Thyroid gland (tissue), 4 donors: Measurements from ENCODE around the gene KRT3.

Source experiments
- POLR2A ChIP-seq, 2 donors: fragments of 450-650 bp; IDR thresholded peaks; one replicate each; pipeline ENCODE4 v1.6.1; 2017; ENCODE audit warnings: antibody characterized with exemption in 2 of 2, mild to moderate bottlenecking in 2 of 2, moderate library complexity in 1 of 2
- TF ChIP-seq, protein P1 (sequence below), 6 experiments: fragments of 200-600 bp in 3 of 6; fragments of 450-650 bp in 3 of 6; sonication (generic) in 3 of 6; IDR thresholded peaks; one replicate each; pipeline ENCODE4 v1.5.1; 2016 to 2019; ENCODE audit warnings: antibody characterized with exemption in 6 of 6, mild to moderate bottlenecking in 2 of 6, inconsistent platforms in 1 of 6, moderate library complexity in 1 of 6

DNA sequence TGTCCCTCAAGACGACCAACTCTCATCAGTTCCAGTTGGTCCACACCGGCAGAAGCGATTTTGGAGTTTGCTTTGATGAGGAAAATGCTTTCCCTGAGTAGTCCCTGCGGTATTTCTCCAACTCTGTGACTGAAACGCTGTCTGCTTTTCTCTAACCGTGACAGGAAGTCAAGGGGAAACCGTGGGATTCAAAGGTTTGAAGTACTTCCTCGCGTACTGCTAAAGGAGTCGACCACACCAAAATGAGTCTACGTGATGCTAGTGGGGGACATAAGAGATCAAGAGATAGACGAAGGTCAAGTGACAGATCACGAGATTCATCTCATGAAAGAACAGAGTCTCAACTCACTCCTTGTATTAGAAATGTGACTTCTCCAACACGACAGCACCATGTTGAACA, 47.3 kb downstream of the KRT3 start:
- no peak for TF ChIP-seq POLR2A (IDR thresholded peaks at IDR 0.05)
- TF ChIP-seq, protein P1, sequence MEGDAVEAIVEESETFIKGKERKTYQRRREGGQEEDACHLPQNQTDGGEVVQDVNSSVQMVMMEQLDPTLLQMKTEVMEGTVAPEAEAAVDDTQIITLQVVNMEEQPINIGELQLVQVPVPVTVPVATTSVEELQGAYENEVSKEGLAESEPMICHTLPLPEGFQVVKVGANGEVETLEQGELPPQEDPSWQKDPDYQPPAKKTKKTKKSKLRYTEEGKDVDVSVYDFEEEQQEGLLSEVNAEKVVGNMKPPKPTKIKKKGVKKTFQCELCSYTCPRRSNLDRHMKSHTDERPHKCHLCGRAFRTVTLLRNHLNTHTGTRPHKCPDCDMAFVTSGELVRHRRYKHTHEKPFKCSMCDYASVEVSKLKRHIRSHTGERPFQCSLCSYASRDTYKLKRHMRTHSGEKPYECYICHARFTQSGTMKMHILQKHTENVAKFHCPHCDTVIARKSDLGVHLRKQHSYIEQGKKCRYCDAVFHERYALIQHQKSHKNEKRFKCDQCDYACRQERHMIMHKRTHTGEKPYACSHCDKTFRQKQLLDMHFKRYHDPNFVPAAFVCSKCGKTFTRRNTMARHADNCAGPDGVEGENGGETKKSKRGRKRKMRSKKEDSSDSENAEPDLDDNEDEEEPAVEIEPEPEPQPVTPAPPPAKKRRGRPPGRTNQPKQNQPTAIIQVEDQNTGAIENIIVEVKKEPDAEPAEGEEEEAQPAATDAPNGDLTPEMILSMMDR (IDR thresholded peaks at IDR 0.05): no peak
